GDM1 (cell line): Measurements from ENCODE around the gene IER3.

ENCODE experiments used
- DNase-seq: peaks from one replicate; lab custom pipeline; 2025; lab: John Stamatoyannopoulos, UW

Gene IER3

GRCh38 chr6:30747902-30748769 is 3.8 kb upstream of the IER3 start:
- no peak for DNase-seq

GRCh38 chr6:30747300-30747687 is 2.9 kb upstream of the IER3 start:
- DNase-seq = no peak

- no peak for DNase-seq
Measured at GRCh38 chr6:30743099-30744053, 971 bp downstream of the IER3 start.

- DNase-seq = peak; percentile 86
Measured at GRCh38 chr6:30742316-30743098, 1.8 kb downstream of the IER3 start, which contains the start of gene FLOT1. FLOT1 (minus strand) TSS chr6:30742687; CDS start chr6:30742189, 498 bp downstream.

- DNase-seq = no peak
Measured at GRCh38 chr6:30741789-30742315, 2.5 kb downstream of the IER3 start.

GRCh38 chr6:30741063-30741779 is 3.1 kb downstream of the IER3 start:
- DNase-seq = no peak

GRCh38 chr6:30740540-30740870 is 3.8 kb downstream of the IER3 start:
- DNase-seq = no peak

GRCh38 chr6:30738532-30738931 is 5.8 kb downstream of the IER3 start:
- no peak for DNase-seq

- no peak for DNase-seq
Measured at GRCh38 chr6:30735668-30736314, 8.6 kb downstream of the IER3 start.

- DNase-seq = no peak
Measured at GRCh38 chr6:30732237-30732943, 12.0 kb downstream of the IER3 start.

- peak; percentile 15 for DNase-seq
Measured at GRCh38 chr6:30730601-30731435, 13.5 kb downstream of the IER3 start.

GRCh38 chr6:30727920-30728553 is 16.3 kb downstream of the IER3 start:
- no peak for DNase-seq

- no peak for DNase-seq
Measured at GRCh38 chr6:30726506-30727413, 17.6 kb downstream of the IER3 start.

- DNase-seq = no peak
Measured at GRCh38 chr6:30725713-30726505, 18.4 kb downstream of the IER3 start.

GRCh38 chr6:30724906-30725667 is 19.3 kb downstream of the IER3 start:
- DNase-seq = no peak
